ENCODE results near the gene GUCA1C. TPM values are rescaled to one million over a fixed set of nuclear protein-coding genes. Genes with fewer than 3 reads are reported as not detected.

Gene GUCA1C
- polyA plus RNA-seq, 3 donors = 0.22 to 25.7 TPM; not detected in 1

Other genes with a start within 250 kb of the GUCA1C start
- gene RETNLB, start 196.5 kb downstream of the GUCA1C start, polyA plus RNA-seq = not detected
- under 1 TPM in 2 of 3 donors, not detected in 1; 0.13 to 0.20 TPM for gene TRAT1, start 131.1 kb downstream of the GUCA1C start, polyA plus RNA-seq
- gene MORC1, start 164.3 kb upstream of the GUCA1C start, polyA plus RNA-seq = under 1 TPM in 1 of 3 donors, not detected in 2; 0.01 TPM
- not detected for gene C3orf85, start 182.8 kb upstream of the GUCA1C start, polyA plus RNA-seq

Measured in adipose tissue (tissue), 3 donors.